IMR-90 (cell line): ENCODE measurements around the gene MGME1.

Source experiments
- BHLHE40 ChIP-seq: fragments of 150-350 bp; IDR thresholded peaks from 2 replicates; pipeline ENCODE4 v1.6.1; 2016; ENCODE audit warnings: mild to moderate bottlenecking, low read depth, low read length
- CEBPB ChIP-seq: IDR thresholded peaks from 2 replicates; pipeline ENCODE4 v1.6.1; 2012; ENCODE audit warnings: low read depth, low read length, improper control_type of control experiment
- CHD1 ChIP-seq: IDR thresholded peaks from 2 replicates; pipeline ENCODE4 v1.6.1; 2012; ENCODE audit warnings: low read depth, low read length, improper control_type of control experiment
- MXI1 ChIP-seq: IDR thresholded peaks from 2 replicates; pipeline ENCODE4 v1.6.1; 2012; ENCODE audit warnings: low read depth, mild to moderate bottlenecking, low read length, moderate library complexity, borderline replicate concordance
- POLR2A ChIP-seq: IDR thresholded peaks from 2 replicates; pipeline ENCODE4 v1.6.1; 2012; ENCODE audit warnings: mild to moderate bottlenecking, low read depth, low read length
- RAD21 ChIP-seq: IDR thresholded peaks from 2 replicates; pipeline ENCODE4 v1.6.1; 2012; ENCODE audit warnings: low read length, improper control_type of control experiment
- RCOR1 ChIP-seq: IDR thresholded peaks from 2 replicates; pipeline ENCODE4 v1.6.1; 2012; ENCODE audit warnings: mild to moderate bottlenecking, low read length, improper control_type of control experiment; ENCODE audit not compliant: insufficient replicate concordance
- RFX5 ChIP-seq: IDR thresholded peaks from 2 replicates; pipeline ENCODE4 v1.8.0; 2012; ENCODE audit warnings: low read depth, mild to moderate bottlenecking, low read length, moderate library complexity
- SMC3 ChIP-seq: fragments of 150-350 bp; IDR thresholded peaks from 2 replicates; pipeline ENCODE4 v1.6.1; 2016; ENCODE audit warnings: low read depth, mild to moderate bottlenecking, antibody characterized with exemption, low read length, moderate library complexity
- USF2 ChIP-seq: fragments of 150-350 bp; IDR thresholded peaks from 2 replicates; pipeline ENCODE4 v1.6.1; 2017; ENCODE audit warnings: mild to moderate bottlenecking, antibody characterized with exemption, low read length, low read depth
- TF ChIP-seq, protein P1 (sequence below): conservative IDR thresholded peaks from 2 replicates; pipeline ENCODE4 v1.5.1; 2012; ENCODE audit warnings: mild to moderate bottlenecking, low read depth, low read length, improper control_type of control experiment

DNA sequence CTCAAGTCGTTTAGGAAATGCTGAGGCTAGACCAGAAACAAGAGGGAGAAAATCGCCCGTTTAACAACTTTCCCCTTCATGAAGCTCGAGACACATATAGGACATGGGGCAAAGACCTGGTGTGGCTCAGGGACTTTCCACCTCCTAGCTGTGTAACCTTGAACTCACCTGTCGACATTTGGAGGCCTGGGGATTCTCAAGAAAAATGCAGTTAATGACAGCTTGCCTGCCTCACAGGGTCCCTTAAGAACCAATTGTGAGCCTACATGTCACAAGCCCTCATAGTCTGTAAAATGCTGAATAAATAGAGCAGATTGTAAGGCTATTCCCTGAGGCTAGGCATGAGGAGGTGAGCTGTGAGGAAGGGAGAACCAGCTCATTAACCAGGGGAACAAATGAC, 35.1 kb downstream of the MGME1 start:
- no peak for TF ChIP-seq BHLHE40
- no peak for TF ChIP-seq MXI1
- TF ChIP-seq, protein P1, sequence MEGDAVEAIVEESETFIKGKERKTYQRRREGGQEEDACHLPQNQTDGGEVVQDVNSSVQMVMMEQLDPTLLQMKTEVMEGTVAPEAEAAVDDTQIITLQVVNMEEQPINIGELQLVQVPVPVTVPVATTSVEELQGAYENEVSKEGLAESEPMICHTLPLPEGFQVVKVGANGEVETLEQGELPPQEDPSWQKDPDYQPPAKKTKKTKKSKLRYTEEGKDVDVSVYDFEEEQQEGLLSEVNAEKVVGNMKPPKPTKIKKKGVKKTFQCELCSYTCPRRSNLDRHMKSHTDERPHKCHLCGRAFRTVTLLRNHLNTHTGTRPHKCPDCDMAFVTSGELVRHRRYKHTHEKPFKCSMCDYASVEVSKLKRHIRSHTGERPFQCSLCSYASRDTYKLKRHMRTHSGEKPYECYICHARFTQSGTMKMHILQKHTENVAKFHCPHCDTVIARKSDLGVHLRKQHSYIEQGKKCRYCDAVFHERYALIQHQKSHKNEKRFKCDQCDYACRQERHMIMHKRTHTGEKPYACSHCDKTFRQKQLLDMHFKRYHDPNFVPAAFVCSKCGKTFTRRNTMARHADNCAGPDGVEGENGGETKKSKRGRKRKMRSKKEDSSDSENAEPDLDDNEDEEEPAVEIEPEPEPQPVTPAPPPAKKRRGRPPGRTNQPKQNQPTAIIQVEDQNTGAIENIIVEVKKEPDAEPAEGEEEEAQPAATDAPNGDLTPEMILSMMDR = no peak
- TF ChIP-seq POLR2A = no peak
- no peak for TF ChIP-seq USF2
- TF ChIP-seq RCOR1 = no peak
- no peak for TF ChIP-seq CHD1
- TF ChIP-seq RFX5 = no peak
- no peak for TF ChIP-seq RAD21
- TF ChIP-seq SMC3 = no peak
- TF ChIP-seq CEBPB = no peak
